HUES6 (cell line): ENCODE data around the gene AADACL4.

ENCODE experiments used
- H3K27ac ChIP-seq: 2 replicates; pipeline ENCODE4 v1.7.0; 2013; ENCODE audit warnings: low read depth, mild to moderate bottlenecking, low read length, inconsistent platforms
- H3K27me3 ChIP-seq: 2 replicates; pipeline ENCODE4 v1.6.1; 2013; ENCODE audit warnings: low read length; ENCODE audit not compliant: control insufficient read depth, insufficient read depth
- H3K36me3 ChIP-seq: 2 replicates; pipeline ENCODE4 v1.6.1; 2013; ENCODE audit warnings: low read length; ENCODE audit not compliant: control insufficient read depth, insufficient read depth
- H3K4me1 ChIP-seq: 2 replicates; pipeline ENCODE4 v1.6.1; 2013; ENCODE audit warnings: low read length; ENCODE audit not compliant: control insufficient read depth, insufficient read depth
- H3K4me3 ChIP-seq: 2 replicates; pipeline ENCODE4 v1.5.1; 2013; ENCODE audit warnings: low read depth, low read length
- H3K9ac ChIP-seq: one replicate; pipeline ENCODE4 v1.6.1; 2013; ENCODE audit warnings: mild to moderate bottlenecking, low read length
- H3K9me3 ChIP-seq: 2 replicates; pipeline ENCODE4 v1.6.1; 2013; ENCODE audit warnings: low read depth, low read length; ENCODE audit not compliant: control insufficient read depth, insufficient read depth

AADACL4 gene

DNA sequence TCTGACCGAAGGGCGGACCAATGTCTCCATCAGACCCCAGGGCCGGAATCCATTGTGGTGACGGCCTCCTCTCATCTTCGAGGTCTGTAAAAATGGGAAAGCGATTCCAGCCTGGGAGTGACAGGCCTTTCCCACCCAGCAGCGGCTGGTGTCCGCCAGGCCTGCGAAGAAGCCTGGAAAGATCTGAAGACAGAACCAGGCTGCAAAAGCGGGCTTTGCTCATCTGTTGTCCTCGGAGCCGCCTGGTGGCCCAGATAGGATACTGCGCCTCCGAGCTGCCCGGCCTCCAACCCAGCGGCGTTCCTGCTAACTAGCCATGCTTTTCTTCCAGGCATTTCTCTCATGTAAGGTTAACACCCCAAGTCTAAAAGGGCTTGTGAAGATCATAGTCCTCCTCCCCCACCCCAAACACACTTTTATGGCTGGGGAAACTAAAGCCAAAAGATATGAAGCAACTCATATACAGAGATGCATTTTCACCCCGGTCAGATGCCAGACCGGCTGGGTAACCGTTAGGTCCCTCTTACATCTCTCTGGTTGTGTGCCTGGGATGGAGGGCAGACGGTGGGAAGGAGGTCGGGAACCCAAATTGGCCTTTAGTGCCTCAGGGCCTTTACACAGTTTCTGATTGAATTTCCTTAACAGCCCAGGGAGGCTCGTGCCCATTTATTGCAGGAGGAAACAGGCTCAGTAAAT, 23.9 kb upstream of the AADACL4 start:
- no peaks in the 10 kb centered on the region for H3K9me3 ChIP-seq
- H3K4me1 ChIP-seq: peaks cover 22% of the 10 kb centered on the region
- H3K36me3 ChIP-seq: no peaks in the 10 kb centered on the region
- no peak overlapping the region for H3K27ac ChIP-seq
- H3K9ac ChIP-seq: peak overlapping the region; percentile 74
- H3K27me3 ChIP-seq: peaks cover 3% of the 10 kb centered on the region; the same call in 1 of the 2 replicates
- peak overlapping the region; percentile 73 for H3K4me3 ChIP-seq

DNA sequence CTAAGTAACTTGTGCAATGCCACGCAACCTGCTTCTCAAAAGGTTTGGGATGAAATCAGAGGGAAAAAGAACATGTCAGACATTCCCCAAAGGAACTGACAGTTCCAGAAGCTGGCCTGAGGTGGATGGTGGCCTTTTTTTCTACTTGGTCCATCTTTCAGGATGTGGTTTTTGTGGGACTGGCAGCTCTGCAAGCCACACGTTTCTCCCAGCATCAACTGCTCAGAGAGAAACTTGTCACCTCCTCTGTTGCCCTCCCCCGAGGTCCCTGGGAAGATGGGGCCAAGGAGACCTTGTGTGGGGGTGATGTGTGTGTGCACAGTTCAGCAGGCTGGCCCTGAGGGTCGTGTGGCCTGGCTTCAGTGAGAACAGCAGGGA, 23.4 kb upstream of the AADACL4 start:
- peaks cover 17% of the 10 kb centered on the region for H3K4me1 ChIP-seq

DNA sequence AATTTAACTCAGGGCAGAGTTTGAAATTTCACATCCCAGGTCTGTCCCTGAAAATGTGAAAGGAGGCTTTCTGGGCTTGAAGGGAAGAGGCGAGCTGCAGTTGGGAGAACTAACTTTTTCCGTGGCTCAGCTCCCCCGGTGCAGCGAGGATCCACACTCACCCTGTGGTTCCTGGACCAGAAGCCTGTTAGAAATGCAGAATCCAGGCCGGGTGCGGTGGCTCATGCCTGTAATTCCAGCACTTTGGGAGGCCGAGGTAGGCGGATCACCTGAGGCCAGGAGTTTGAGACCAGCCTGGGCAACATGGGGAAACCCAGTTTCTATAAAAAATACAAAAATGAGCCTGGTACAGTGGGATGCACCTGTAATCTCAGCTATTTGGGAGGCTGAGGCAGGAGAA, 23.0 kb upstream of the AADACL4 start:
- Histone ChIP-seq H3K36me3 (no peaks in the 10 kb centered on the region), H3K9ac (no peak overlapping the region), H3K9me3 (no peaks in the 10 kb centered on the region), H3K27ac (no peak overlapping the region), H3K4me1 (peaks cover 14% of the 10 kb centered on the region), H3K27me3 (peaks cover 3% of the 10 kb centered on the region; the same call in 1 of the 2 replicates), H3K4me3 (no peak overlapping the region)

More for the DNA sequence above, 23.4 kb upstream of the AADACL4 start:
- Histone ChIP-seq H3K9ac (peak overlapping the region; percentile 20), H3K27ac (no peak overlapping the region), H3K36me3 (no peaks in the 10 kb centered on the region), H3K4me3 (no peak overlapping the region), H3K9me3 (no peaks in the 10 kb centered on the region), H3K27me3 (peaks cover 3% of the 10 kb centered on the region; the same call in 1 of the 2 replicates)

DNA sequence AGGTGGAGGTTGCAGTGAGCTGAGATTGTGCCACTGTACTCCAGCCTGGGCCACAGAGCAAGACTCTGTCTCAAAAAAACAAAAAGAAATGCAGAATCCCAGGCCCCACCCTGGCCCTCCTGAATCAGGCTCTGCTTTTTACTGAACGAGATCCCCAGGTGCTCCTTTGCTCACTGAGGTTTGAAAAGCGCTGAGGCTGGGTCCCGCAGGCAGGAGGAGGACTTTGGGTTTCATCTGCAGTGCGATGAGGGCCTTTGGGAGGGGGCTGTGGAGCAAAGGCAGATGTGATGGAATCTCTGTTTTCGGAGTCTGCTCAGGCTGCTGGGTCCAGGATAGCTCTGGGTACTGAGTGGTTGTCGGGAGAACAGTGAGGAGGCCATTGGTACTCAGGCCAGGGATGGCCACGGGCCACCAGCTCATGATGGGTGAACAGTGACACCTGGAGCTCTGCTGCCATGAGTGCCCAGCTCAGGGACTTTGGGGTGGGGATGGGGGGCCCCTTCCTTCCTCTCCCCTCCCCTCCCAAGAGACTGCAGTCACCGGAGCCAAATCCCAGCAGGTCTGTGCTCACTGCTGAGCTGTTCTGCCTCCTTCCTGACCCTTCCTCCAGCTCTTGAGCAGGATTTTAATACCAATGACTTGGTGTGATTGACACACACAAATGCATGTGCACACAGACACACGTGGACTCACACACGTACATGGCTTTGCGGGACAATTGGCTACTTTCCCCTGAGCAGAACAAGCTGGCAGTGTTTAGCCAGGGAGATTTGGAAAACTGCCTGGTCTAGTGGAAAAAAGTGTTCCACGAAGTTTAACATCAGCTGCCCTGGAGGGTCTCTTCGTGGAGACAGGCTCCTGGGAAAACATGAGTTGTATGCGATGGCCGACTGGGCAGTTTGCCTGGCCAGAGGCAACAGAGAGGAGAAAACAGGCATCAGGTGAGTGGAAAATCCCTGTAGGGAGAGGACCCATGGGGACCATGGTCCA, 22.2 kb upstream of the AADACL4 start:
- H3K36me3 ChIP-seq: no peaks in the 10 kb centered on the region
- H3K4me3 ChIP-seq: no peak overlapping the region
- H3K27me3 ChIP-seq: peaks cover 3% of the 10 kb centered on the region; the same call in 1 of the 2 replicates
- no peak overlapping the region for H3K27ac ChIP-seq
- no peak overlapping the region for H3K9ac ChIP-seq
- H3K4me1 ChIP-seq: peaks cover 14% of the 10 kb centered on the region
- no peaks in the 10 kb centered on the region for H3K9me3 ChIP-seq

DNA sequence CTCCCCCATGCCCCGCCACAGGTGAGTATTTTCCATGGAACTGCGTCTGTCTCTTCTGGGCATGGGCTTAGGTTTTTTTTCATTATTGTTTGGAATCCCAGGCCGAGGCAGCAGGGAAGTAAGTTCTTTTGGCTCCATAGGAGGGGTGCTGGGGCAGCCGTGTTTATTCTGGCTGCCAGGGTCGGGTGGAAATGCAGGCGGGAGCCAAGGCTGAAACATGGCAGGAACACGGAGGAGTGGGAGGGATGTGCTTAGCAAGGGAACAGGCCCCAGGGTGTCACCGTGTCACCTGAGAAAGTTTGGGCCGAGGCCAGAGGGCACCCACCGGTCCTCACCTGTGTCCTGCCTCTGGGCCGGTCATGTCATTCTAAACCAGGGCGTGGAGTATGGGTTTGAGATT, 21.4 kb upstream of the AADACL4 start:
- H3K4me1 ChIP-seq: peaks cover 14% of the 10 kb centered on the region
- no peak overlapping the region for H3K27ac ChIP-seq
- H3K9me3 ChIP-seq: no peaks in the 10 kb centered on the region
- no peak overlapping the region for H3K4me3 ChIP-seq
- H3K36me3 ChIP-seq: no peaks in the 10 kb centered on the region
- no peak overlapping the region for H3K9ac ChIP-seq
- H3K27me3 ChIP-seq: no peaks in the 10 kb centered on the region

DNA sequence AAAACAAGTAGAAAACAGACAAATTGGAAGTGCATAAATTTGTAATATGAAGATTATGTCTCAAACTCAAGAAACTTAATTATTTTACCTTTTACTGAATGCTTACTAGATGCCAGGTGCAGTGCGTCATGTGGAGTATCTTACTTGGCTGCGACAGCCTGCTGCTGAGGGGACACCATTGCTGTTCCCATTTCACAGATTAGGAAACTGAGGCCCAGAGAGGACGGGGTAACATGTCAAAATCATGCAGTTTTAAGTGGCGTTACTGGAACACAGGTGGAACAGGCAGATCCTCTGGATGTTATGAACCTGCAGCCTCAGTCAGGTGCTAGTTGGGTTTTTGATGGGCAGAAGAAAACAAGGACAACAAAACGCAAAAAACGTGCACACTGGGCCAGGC, 18.6 kb upstream of the AADACL4 start:
- H3K36me3 ChIP-seq: no peaks in the 10 kb centered on the region
- no peak overlapping the region for H3K27ac ChIP-seq
- H3K27me3 ChIP-seq: no peaks in the 10 kb centered on the region
- peaks cover 21% of the 10 kb centered on the region for H3K4me1 ChIP-seq
- no peak overlapping the region for H3K9ac ChIP-seq
- H3K4me3 ChIP-seq: no peak overlapping the region
- no peaks in the 10 kb centered on the region for H3K9me3 ChIP-seq

DNA sequence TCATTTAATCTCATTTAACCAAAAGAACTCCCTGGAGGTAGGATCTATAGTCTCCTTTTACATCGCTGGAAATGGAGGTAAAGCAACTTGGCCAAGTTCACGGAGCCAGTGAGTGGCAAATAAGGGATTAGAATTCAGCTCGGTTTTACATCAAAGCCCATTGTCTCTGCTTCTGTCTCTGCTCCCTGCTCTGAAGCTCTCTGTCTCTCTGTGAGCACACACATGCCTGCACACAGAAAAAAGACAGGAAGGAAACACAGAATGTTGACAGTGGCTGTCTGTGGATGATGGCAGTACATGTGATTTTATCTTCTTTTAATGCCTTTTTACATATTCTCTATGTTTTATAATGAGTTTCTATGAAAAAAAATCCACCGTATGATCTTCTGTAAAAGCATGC, 17.0 kb upstream of the AADACL4 start:
- Histone ChIP-seq H3K27ac (no peak overlapping the region), H3K9me3 (peaks cover 5% of the 10 kb centered on the region; the same call in 1 of the 2 replicates), H3K4me3 (no peak overlapping the region), H3K9ac (no peak overlapping the region), H3K36me3 (no peaks in the 10 kb centered on the region), H3K4me1 (peaks cover 18% of the 10 kb centered on the region), H3K27me3 (no peaks in the 10 kb centered on the region)

DNA sequence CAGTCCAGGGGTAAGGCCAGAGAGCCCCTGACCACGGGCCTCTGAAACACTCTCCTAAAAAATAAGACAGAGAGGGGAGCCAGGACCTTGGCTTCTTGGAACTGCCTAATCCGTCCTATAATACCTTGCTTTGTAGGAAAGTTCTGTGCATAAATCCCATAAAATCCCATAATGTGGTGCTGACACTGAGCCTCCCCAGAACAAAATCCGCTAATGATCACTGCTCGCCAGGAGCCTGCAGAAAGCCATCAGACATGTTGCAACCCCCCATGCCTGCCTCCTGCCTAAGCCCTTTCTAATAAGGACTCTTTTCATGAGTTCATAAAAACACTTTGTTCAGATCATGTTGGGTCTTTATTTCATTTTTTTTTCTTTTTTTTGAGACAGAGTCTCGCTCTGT, 16.6 kb upstream of the AADACL4 start:
- no peak overlapping the region for H3K4me3 ChIP-seq
- H3K4me1 ChIP-seq: peaks cover 16% of the 10 kb centered on the region
- H3K27me3 ChIP-seq: no peaks in the 10 kb centered on the region
- no peak overlapping the region for H3K9ac ChIP-seq
- H3K36me3 ChIP-seq: no peaks in the 10 kb centered on the region
- no peak overlapping the region for H3K27ac ChIP-seq
- peaks cover 5% of the 10 kb centered on the region; the same call in 1 of the 2 replicates for H3K9me3 ChIP-seq

DNA sequence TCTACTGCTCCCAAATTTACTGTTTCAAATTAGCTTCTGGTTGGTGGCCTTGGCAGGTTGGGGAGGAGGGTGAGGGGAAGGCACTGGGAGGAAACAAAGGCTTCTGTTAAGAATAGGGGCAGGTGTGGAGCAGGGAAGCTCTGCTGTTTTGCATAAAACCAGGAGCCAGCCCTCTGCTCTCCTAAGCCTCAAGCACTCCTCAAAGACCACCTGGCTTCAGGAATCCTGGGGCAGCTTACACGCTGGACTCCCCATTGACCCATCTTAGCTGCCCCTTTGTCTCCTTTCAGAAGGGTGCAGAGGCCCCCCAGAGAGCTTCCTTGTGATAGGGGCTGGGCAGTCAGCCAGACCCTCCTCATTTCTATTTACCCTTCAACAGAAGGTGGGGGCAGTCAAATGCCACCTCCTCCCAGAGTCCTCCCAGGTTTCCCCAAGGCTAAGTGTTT, 14.4 kb upstream of the AADACL4 start:
- Histone ChIP-seq H3K4me3 (no peak overlapping the region), H3K27me3 (no peaks in the 10 kb centered on the region), H3K4me1 (peaks cover 16% of the 10 kb centered on the region), H3K9me3 (peaks cover 5% of the 10 kb centered on the region; the same call in 1 of the 2 replicates), H3K9ac (no peak overlapping the region), H3K36me3 (no peaks in the 10 kb centered on the region), H3K27ac (0 out of 2 replicates have a peak overlapping the region, but pooled peaks have one; percentile 48)

DNA sequence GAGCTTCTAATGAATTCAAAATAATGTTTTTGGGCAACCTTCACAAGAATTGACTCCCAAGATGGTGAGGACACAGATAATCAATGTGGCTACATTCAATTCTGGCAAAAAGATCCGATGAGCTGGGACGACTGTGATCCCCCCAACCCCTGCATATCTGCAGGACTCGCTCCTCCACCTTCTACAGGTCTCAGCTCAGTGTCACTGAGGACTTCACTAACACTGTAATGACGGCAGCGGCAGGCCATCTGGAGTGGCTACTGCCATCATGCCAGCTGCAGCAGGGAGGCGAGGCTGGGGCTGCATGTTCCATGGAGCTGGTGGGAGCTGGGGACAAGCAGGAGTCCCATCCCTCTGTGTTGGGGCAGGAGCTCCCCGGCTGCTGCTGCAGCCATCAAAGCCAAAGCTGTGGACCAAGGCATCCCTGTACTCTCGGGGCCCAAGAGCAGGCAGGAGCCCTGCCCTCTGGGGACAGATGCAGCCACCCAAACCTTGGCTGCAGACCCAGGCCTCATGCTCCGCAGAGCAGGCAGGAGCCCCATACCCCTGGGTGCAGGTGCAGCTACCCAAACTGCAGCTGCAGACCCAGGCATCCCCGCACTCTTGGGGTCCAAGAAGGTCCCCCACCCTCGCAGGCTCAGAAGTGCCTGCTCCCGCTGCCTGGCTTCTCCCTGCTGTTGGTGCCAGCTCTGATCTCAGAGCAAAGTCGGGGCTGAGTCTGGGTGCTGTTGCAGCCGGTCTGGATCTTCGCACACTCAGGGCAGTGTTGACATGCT, 13.7 kb upstream of the AADACL4 start:
- H3K27ac ChIP-seq: 0 out of 2 replicates have a peak overlapping the region, but pooled peaks have one; percentile 18
- peaks cover 16% of the 10 kb centered on the region for H3K4me1 ChIP-seq
- H3K36me3 ChIP-seq: no peaks in the 10 kb centered on the region
- H3K4me3 ChIP-seq: no peak overlapping the region
- H3K27me3 ChIP-seq: no peaks in the 10 kb centered on the region
- peaks cover 8% of the 10 kb centered on the region for H3K9me3 ChIP-seq
- peak overlapping the region; percentile 29 for H3K9ac ChIP-seq
